ENCODE data around the gene TRIM22.
"Not testable (repeated sequence)": the region's sequence is repeated elsewhere in the genome, so short reads cannot be mapped to it uniquely, and the experiment has no call there.

Gene TRIM22

DNA sequence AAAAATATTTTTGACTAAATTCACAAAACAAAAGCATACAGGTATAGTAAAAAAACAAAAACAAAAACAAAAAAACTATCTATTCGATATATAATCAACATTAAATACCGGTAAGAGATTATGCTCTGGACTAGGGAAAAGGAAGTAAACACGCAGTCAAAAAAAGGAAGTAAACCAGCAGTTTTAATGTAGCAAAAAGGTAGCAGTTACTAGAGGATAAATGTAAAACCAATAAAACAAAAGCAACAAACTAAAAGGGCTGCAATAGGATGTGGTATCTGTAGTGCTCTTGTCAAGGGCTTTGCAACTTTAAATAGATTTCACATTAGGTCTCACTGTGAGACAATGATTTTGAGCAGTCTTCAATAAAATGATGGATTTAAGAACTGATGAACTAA lies 2.4 kb downstream of the TRIM22 start:
- no peak for DNase-seq

DNA sequence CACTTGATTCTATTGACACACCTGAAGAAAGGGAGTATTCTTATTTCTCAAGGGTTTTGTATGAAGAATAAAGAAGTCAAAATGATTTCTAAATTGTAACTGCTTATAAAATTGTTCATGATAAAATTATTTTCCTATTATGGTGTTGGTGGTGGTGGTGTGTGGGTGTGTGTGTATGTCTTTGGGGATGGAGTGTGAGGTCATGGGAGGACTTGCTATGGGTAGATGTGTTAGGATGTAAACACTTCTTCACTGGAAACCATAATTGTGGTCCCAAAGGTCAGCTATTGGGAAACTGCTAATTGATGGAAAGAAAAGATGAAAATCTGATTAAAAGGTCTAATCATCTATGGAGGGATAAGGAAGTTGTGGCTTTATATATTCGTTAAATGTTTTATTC lies 5.1 kb downstream of the TRIM22 start:
- DNase-seq: no peak

DNA sequence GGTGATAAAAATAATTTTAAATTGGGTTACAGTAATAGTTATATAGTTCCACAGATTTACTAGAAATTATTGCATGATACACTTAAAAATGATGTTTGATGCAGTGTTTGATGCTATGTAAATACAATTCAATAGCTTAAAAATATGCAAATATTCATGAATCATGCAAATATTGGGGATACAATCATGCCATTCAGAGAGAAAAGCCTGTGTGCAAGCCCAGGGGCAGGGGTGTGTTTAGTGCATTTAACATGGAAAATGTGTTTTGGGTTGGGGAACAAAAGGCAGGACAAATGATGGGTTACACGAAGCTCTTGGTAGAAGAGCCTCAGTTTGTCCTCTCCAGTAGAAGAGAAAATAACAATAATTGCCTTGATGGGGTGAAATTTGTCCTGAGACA lies 6.0 kb downstream of the TRIM22 start:
- no peak for DNase-seq

DNA sequence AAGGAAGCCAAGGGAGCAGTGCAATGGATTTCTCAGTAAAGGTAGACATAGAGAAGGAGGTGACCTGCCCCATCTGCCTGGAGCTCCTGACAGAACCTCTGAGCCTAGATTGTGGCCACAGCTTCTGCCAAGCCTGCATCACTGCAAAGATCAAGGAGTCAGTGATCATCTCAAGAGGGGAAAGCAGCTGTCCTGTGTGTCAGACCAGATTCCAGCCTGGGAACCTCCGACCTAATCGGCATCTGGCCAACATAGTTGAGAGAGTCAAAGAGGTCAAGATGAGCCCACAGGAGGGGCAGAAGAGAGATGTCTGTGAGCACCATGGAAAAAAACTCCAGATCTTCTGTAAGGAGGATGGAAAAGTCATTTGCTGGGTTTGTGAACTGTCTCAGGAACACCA lies 6.6 kb downstream of the TRIM22 start:
- no peak for DNase-seq

DNA sequence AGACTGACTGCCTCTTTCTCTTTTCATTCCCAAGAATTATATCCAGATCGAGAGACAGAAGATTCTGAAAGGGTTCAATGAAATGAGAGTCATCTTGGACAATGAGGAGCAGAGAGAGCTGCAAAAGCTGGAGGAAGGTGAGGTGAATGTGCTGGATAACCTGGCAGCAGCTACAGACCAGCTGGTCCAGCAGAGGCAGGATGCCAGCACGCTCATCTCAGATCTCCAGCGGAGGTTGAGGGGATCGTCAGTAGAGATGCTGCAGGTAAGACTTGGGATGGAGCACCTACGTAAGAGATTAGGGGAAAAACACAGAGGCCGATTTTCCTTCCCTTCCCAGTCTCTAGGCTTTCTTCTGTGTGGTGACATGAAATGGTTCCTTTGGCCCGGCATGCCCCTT lies 8.7 kb downstream of the TRIM22 start:
- DNase-seq: no peak

DNA sequence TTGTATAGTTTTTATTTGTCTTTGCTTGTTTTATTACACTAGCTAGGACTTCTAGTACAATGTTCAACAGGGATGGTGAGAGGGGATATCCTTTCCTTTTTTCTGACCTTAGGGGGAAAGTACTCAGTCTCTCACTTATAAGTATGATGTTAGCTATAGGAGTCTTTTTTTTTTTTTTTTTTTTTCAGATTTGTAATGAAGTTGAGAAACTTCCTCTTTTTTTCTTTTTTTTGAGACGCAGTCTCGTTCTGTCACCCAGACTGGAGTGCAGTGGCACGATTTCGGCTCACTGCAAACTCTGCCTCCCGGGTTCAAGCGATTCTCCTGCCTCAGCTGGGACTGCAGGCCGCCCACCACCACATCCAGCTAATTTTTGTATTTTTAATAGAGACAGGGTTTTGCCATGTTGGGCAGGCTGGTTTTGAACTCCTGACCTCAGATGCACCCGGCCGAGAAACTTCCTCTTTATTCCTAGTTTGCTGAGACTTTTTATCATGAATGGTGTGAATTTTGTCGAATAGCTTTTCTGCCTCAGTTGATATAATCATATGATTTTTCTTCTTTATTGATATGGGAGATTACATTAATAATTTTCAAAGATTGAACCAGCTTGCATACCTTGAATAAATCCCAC lies 10.9 kb downstream of the TRIM22 start:
- no peak for DNase-seq

DNA sequence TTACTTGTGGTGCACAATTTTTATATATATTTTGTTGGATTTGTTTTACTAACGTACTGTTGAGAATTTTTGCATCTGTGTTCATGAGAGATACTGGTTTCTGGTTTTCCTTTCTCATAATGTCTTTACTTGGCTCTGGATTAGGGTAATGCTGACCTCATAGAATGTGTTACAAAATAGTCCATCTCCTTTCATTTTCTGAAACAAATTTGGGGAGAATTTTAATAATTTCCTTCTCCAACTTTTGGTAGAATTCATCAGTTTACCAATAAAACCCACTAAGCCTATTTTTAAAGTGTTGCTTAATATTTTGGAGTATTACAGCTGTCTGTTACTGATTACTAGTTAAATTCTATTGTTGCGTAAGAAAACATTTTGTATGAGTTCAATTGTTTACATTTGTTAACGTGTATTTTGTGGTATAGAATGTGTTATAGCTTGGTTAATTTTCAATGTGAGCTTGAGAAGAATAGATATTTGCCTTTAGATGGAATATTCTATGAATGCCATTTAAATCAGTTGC lies 11.5 kb downstream of the TRIM22 start:
- no peak for DNase-seq

DNA sequence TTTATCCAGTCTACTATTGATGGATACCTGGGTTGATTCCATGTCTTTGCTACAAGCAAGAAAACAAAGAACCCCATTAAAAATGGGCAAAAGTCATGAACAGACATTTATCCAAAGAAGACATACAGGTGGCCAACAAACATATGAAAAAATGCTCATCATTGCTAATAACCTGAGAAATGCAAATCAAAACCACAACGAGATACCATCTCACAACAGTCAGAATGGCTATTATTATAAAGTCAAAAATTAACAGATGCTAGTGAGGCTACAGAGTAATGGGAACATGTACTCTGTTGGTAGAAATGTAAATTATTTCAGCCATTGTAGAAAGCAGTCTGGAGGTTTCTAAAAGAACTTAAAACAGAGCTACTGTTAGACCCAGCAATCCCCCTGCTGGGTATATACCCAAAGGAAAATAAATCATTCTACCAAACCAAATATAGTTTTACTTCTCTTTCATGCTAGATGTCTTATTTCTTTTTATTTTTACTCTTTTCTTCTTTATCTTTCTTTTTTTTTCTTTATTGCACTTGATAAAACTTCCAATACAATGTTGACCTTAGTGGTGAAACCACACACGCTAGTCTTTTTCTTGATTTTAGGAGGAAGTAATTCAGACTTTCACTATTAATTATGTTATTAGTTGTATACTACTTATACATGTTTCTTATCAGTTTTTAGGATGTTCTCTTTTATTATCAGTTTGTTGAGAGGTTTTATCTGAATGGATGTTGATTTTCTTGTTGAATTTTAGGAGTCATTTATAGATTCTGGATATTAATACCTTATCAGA lies 14.3 kb downstream of the TRIM22 start:
- DNase-seq: no peak

DNA sequence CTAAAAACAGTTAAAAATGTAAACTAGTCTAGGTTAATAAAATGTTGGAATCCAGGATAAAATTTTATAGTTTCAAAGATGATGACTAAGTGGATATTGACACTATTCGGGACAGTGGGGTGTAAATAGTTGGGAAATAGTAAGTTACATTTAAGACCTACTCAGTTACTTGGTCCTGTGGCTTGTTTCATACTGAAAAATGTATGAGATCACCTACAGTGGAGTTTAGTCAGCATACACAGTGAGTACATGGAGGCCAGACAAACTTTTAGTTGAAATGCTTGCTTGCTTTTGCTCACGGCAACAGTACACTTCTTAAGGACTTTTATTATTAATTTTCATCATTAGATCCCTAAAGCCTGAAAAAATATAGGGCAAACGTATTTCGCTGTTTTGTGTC lies 16.1 kb downstream of the TRIM22 start:
- no peak for DNase-seq

DNA sequence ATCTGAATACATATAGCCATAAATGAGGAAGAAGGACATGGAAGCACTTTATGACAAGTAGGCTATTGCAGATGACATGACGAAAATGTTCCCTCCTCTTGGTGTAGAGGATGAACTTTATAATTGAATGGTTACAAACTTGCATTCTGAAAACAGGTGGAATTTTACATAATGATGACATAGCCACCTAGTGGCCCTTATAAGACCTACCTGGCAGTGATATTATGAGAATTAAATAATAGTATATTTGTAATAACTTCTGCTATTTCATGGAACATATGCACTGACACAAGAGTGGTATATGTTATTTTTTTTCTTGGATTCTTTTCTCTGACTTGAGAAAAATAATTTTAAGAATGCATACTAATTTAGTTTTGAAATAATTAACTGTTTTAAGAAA lies 22.9 kb downstream of the TRIM22 start:
- DNase-seq: no peak

DNA sequence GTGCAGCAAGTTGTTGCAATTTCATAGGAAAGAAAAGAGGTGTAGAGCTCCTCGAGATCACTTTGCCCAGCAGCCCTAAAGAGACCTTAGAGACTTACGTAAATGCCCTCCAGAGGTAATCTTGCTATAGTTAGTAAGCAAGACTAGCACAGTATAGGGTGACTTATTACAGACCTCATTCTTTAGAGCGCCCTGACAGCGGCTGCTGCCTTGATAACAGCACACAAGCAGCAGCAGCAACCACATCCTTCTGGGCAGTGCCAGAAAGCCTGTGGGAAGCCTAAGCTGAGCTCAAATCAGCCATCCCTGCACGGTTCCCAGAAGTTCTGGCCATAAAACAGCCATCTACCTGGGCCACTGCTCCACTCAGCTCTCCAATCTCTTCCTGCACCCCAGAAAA lies 24.1 kb downstream of the TRIM22 start:
- no peak for DNase-seq

DNA sequence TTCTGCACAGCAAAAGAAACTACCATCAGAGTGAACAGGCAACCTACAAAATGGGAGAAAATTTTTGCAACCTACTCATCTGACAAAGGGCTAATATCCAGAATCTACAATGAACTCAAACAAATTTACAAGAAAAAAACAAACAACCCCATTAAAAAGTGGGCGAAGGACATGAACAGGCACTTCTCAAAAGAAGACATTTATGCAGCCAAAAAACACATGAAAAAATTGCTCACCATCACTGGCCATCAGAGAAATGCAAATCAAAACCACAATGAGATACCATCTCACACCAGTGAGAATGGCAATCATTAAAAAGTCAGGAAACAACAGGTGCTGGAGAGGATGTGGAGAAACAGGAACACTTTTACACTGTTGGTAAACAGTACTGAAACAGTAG lies 26.9 kb downstream of the TRIM22 start:
- DNase-seq: not testable (repeated sequence)

DNA sequence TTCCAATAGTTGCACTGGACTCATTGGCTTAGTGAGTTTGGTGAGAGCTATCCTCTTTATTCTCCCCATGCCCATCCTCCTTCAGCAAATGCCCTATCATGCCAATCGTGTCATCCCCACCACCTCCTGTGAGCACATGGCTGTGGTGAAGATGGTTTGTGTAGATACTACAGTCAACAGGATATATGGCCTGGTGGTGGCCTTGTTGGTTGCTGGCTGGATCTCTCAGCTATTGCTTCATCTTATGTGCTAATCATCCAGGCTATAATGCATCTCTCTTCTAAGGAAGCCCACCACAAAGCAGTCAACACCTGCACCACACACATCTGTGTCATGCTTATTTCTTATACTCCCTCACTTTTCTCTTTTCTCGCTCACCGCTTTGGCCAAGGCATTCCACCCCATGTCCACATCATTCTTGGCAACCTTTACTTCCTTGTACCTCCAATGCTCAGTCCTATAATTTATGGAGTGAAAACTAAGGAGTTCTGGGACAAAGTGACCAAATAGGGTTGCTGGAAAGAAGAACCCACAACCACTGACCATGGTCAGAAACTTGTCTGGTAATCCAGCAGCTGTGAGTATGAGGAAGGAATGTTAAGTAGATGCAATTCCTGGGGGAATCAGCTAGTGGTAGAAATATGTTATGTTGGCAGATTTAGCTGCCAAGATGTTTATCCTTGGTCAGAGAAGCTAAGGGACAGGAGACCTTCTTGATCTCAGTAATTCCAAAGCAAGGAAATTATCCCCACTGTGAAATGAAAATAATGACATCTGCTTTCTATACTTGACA lies 30.3 kb downstream of the TRIM22 start:
- DNase-seq: no peak

DNA sequence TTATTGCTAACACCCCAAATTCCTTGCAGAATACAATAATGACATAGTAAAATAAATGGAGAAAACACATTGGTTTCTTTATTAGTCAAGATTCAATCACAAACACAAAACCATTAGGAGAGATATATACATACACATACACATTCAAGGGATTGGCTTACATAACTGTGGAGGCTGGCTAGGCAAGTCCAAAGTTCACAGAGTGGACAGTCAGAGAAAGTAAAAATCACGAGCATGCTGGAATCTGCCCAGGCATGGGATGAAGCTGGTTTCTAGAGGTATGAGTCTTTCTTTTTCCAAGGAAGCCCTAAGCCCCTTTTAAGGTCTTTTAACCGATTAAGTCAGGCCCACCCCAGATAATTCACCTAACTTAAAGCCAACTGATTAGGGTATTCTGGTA lies 33.0 kb downstream of the TRIM22 start:
- no peak for DNase-seq

DNA sequence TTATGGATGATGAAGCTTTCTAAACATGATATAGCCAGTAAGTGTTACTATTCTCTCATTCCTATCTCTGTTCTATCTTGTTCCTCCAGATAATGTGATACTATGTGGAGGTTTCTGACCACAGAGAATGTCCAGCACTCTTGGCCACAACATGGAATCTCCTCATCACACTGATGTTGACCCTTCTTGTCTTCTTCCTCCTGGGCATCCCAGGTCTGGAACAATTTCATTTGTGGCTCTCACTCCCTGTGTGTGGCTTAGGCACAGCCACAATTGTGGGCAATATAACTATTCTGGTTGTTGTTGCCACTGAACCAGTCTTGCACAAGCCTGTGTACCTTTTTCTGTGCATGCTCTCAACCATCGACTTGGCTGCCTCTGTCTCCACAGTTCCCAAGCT lies 36.8 kb downstream of the TRIM22 start:
- no peak for DNase-seq

DNA sequence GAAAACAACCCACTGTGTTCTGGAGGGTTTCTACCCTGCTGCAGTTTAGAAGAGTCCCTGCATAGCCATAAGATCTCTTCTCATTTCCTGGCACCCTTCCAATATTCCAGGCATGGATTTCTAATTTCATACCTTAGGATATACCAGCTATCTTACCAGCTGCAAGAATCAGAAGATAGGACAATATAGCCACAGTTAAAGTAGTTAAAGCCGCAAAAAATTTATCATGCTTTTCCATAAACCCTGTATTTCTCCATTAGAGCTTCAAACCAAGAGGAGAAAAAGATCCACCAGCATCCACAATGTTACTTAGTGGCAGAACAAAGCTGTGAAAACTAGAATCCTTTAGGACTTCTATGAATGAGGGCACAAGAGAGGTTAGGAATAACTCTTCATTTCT lies 38.1 kb downstream of the TRIM22 start:
- DNase-seq: no peak

DNA sequence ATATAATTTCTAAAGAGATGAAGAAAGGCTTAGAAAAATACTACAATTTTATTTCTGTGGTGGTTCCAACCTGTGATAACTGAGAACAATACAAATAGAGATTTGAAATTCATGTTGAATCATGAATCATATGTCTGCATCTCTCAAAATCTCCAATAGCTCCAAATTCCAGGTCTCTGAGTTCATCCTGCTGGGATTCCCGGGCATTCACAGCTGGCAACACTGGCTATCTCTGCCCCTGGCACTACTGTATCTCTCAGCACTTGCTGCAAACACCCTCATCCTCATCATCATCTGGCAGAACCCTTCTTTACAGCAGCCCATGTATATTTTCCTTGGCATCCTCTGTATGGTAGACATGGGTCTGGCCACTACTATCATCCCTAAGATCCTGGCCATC lies 46.8 kb downstream of the TRIM22 start, which contains the start of gene OR56B1:
OR56B1 (plus strand) TSS at position 53 of the 400 bp plus-strand sequence; CDS start at position 122, 69 bp downstream.
- no peak for DNase-seq

DNA sequence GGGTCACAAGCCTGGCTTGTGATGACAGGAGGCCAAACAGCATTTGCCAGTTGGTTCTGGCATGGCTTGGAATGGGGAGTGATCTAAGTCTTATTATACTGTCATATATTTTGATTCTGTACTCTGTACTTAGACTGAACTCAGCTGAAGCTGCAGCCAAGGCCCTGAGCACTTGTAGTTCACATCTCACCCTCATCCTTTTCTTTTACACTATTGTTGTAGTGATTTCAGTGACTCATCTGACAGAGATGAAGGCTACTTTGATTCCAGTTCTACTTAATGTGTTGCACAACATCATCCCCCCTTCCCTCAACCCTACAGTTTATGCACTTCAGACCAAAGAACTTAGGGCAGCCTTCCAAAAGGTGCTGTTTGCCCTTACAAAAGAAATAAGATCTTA lies 47.5 kb downstream of the TRIM22 start:
- DNase-seq: no peak

DNA sequence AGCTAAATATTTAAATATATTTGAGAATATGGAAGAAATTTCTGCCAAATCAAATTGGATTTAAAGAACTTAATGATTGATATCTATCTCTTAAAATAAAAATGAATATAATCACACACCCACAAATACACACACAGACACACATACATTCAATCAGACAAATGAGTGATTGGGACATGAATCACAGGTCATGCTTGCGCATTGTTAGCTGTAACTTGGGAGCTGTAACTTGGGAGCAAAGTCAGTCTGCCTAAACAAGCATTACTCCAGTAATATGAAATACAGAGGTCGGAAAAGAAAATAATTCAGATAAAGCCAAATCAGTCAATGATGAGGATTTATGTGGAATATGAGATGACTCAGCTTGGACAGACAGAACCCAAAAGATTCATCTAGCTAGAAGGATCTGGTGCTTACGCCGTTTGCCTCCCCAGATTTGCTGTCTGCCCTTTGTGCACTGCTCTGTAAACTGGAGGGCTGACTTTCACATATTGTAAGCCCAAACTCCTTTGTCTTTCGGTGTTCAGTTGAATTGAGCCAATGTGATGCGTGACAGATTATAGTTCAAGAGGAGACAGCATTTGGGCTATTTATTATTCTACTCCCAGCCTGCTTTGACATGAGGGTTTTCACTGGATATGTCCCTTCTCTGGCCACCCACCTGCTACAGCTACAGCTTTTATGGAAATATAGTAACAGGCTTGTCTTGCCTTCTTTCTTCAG lies 48.2 kb downstream of the TRIM22 start:
- DNase-seq: no peak

DNA sequence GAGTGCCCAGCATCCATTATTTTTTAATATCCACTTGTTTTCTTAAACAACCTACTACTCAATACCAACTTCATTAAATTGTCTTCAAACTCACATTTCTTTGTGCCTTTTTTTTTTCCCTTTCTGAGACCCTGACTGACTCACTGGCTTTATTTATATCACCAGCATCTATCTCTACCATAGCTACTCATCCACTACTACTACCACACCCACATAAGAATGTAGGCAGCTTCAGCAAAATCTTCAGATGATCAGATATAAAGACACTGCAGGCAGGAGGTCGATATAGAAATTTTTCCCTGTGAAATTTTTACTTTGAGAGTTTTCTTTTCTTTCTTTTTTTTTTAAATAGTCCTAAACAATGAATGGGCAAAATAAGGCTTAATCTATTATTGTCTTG lies 48.8 kb downstream of the TRIM22 start:
- DNase-seq: no peak

DNA sequence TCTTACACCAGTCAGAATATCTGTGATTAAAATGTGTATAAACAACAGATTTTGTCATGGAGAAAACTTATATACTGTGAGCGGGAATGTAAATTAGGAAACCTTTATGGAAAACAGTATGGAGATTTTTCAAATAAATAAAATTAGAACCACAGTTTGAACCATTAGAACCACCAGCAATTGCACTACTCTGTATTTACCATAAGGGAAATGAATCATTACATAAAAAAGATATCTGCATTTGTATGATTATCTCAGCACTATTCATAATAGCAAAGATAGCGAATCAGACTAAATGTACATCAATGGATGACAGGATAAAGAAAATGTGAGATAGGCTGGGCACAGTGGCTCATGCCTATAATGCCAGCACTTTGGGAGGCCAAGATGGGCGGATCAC lies 57.0 kb downstream of the TRIM22 start:
- no peak for DNase-seq

DNA sequence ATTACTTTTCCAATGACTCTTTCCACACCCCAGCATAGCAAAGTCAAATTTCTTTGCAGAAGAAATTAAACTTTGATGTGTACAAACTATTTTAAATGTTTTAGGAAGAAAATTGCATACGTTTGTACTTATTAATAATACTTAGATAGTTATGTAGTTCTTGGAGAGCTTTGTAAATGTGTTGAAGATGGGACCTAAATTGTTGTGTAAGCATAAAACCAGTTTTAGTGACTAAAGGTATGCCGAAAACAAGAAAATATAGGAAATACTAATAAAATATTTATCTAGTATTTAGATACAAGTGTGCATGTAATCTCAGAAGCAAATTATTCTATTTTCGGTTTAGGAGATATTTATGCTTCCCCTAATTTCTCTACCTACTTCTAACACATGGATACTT lies 60.2 kb downstream of the TRIM22 start:
- DNase-seq: no peak

DNA sequence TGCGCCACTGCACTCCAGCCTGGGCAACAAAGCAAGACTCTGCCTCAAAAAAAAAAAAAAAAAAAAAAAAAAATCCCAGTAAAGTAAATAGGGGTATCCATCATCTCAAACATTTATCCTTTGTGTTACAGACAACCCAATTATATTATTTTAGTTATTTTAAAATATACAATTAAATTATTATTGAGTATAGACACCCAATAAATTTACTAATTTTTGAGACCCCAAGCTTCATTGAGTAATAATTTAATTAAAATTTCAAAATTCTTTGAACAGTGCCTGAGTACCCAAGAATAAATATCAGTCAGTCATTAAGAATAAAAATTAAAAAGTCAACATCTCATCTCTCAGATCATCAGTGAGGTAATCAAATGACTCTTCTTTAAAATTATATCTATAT lies 64.4 kb downstream of the TRIM22 start, which contains the start of gene OR52N4:
OR52N4 (plus strand) TSS at position 301 of the 400 bp plus-strand sequence. CDS start 498 bp downstream, outside the sequence.
- DNase-seq: no peak
